GM12872 (cell line): ENCODE measurements around the gene GP5.

ENCODE experiments used
- CTCF ChIP-seq: IDR thresholded peaks from 3 replicates; pipeline ENCODE4 v1.5.1; 2011; ENCODE audit warnings: low read depth, mild to moderate bottlenecking, low read length, moderate library complexity; ENCODE audit not compliant: insufficient read depth

GP5 gene

GRCh38 chr3:194384156-194384555 is 14.9 kb downstream of the GP5 start:
- TF ChIP-seq CTCF: no peak

GRCh38 chr3:194383276-194383940 is 15.7 kb downstream of the GP5 start:
- TF ChIP-seq CTCF: no peak

GRCh38 chr3:194382892-194383223 is 16.2 kb downstream of the GP5 start:
- TF ChIP-seq CTCF: no peak

- no peak for TF ChIP-seq CTCF
These were observed 16.7 kb downstream of the GP5 start for GRCh38 chr3:194382196-194382891.

GRCh38 chr3:194381460-194381875 is 17.6 kb downstream of the GP5 start:
- TF ChIP-seq CTCF: no peak

- no peak for TF ChIP-seq CTCF
These were observed 18.7 kb downstream of the GP5 start for GRCh38 chr3:194380326-194380725.

GRCh38 chr3:194379651-194380050 is 19.4 kb downstream of the GP5 start:
- TF ChIP-seq CTCF: no peak
